ENCODE measurements around the gene HSF2. TPM values are rescaled to one million over a fixed set of nuclear protein-coding genes. Genes with fewer than 3 reads are reported as not detected.
"Not testable (repeated sequence)": the region's sequence is repeated elsewhere in the genome, so short reads cannot be mapped to it uniquely, and the experiment has no call there.

The HSF2 gene
- total RNA-seq, 1 experiment from 2014 or later: 12.3 TPM

DNA sequence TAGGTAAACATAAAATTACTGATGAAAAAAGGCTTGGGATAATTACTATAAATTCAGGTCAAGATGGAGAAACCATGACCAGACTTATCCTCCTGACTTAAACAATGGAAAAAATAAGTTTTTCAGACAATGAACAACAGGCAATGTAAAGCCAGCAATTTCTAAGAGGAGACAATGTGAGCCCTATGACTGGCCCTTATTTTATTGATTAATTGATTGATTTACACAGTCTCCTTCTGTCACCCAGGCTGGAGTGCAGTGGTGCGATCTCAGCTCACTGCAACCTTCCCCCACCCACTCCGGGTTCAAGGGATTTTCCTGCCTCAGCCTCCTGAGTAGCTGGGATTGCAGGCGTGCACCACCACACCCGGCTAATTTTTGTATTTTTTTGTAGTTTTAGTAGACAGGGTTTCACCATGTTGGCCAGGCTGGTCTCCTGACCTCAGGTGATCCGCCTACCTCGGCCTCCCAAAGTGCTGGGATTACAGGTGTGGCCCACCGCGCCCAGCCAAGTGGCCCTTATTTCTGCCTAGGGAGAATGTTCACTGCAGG is 60.5 kb downstream of the HSF2 start:
- DNase-seq; intact Hi-C loops (cut with micrococcal nuclease; ENCODE audit: unreplicated experiment); H3K27ac Mint-ChIP-seq (ENCODE audit: unreplicated experiment); POLR2A ChIA-PET; H3K4me3 Mint-ChIP-seq (ENCODE audit: unreplicated experiment); CTCF ChIA-PET; BruUV-seq (replicated peaks); H3K9me3 Mint-ChIP-seq (ENCODE audit: unreplicated experiment); H3K4me3 ChIP-seq (ENCODE audit: low read depth, low read length); H3K36me3 ChIP-seq (ENCODE audit: control insufficient read depth, insufficient read depth, low read length); H3K27me3 ChIP-seq (replicated peaks; ENCODE audit: control insufficient read depth, insufficient read depth, low read length); H3K9me3 ChIP-seq; H3K27me3 Mint-ChIP-seq (ENCODE audit: insufficient read depth, unreplicated experiment): not testable (repeated sequence)
- H3K36me3 Mint-ChIP-seq (ENCODE audit: insufficient read depth, unreplicated experiment): peaks cover 16% of the 10 kb centered on the region
- peaks cover 25% of the 10 kb centered on the region for H3K4me1 Mint-ChIP-seq (ENCODE audit: low read depth, unreplicated experiment)
- peaks cover 11% of the 10 kb centered on the region for H3K4me1 ChIP-seq

DNA sequence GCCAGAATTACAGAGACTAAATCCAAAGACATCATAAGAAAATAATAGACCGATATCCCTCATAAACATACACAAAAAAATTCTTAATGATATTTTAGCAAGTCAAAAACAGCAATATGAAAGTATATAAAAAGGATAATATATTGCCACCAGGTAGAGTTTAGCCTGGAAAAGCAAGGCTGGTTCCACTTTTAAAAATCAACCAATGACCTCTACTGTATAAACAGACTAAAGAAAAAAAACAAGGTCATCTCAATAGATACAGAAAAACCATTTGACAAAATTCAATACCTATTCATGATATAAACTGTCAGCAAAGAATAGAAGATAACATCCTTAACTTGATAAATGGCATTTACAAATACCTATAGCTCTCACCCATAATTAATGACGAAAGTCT is 62.4 kb downstream of the HSF2 start:
- Mint-ChIP-seq H3K27ac (ENCODE audit: unreplicated experiment) (no peak overlapping the region), H3K36me3 (ENCODE audit: insufficient read depth, unreplicated experiment) (peaks cover 13% of the 10 kb centered on the region), H3K27me3 (ENCODE audit: insufficient read depth, unreplicated experiment) (no peaks in the 10 kb centered on the region), H3K9me3 (ENCODE audit: unreplicated experiment) (peaks cover 8% of the 10 kb centered on the region), H3K4me3 (ENCODE audit: unreplicated experiment) (no peak overlapping the region), H3K4me1 (ENCODE audit: low read depth, unreplicated experiment) (peaks cover 25% of the 10 kb centered on the region)
- POLR2A ChIA-PET: no interaction called here
- no TSS peak for BruUV-seq (replicated peaks)
- Histone ChIP-seq H3K9me3 (no peaks in the 10 kb centered on the region), H3K4me1 (peaks cover 11% of the 10 kb centered on the region), H3K4me3 (ENCODE audit: low read depth, low read length) (no peak overlapping the region), H3K36me3 (ENCODE audit: control insufficient read depth, insufficient read depth, low read length) (no peaks in the 10 kb centered on the region), H3K27me3 (replicated peaks; ENCODE audit: control insufficient read depth, insufficient read depth, low read length) (no peaks in the 10 kb centered on the region)
- no peak for TF ChIP-seq CTCF (IDR thresholded peaks at IDR 0.05; ENCODE audit: insufficient read depth in 1 of 2, low read depth in 1 of 2, low read length in 1 of 2, severe bottlenecking in 1 of 2, unreplicated experiment in 1 of 2)
- no peak for DNase-seq
- intact Hi-C loops (cut with micrococcal nuclease; ENCODE audit: unreplicated experiment): no loop called here
- CTCF ChIA-PET: no interaction called here

- peak within 1 kb of the TSS; percentile 92 for H3K27ac Mint-ChIP-seq (ENCODE audit: unreplicated experiment)
- no peaks in the 10 kb centered on the region for H3K9me3 ChIP-seq
- H3K4me1 ChIP-seq: peaks cover 5% of the 10 kb centered on the region; the same call in 1 of the 2 replicates
- H3K36me3 Mint-ChIP-seq (ENCODE audit: insufficient read depth, unreplicated experiment): peaks cover 17% of the 10 kb centered on the region
- no peak for TF ChIP-seq CTCF (IDR thresholded peaks at IDR 0.05; ENCODE audit: insufficient read depth in 1 of 2, low read depth in 1 of 2, low read length in 1 of 2, severe bottlenecking in 1 of 2, unreplicated experiment in 1 of 2)
- H3K4me1 Mint-ChIP-seq (ENCODE audit: low read depth, unreplicated experiment): no peaks in the 10 kb centered on the region
- CTCF ChIA-PET: interaction anchor here (0.6 kb wide), 2 partner anchors 59 to 60 kb away, joined by 3 to 4 read pairs; no protein-coding TSS in a partner anchor
- no peaks in the 10 kb centered on the region for H3K9me3 Mint-ChIP-seq (ENCODE audit: unreplicated experiment)
- no peaks in the 10 kb centered on the region for H3K27me3 Mint-ChIP-seq (ENCODE audit: insufficient read depth, unreplicated experiment)
- peak; percentile 90 to 93 for DNase-seq
- peak within 1 kb of the TSS; percentile 92 for H3K4me3 ChIP-seq (ENCODE audit: low read depth, low read length)
- H3K4me3 Mint-ChIP-seq (ENCODE audit: unreplicated experiment): peak within 1 kb of the TSS; percentile 93
- intact Hi-C loops (cut with micrococcal nuclease; ENCODE audit: unreplicated experiment): loop anchor here (2.0 to 5.0 kb wide), 4 partner anchors 74 to 255 kb away; partner anchors contain the start of genes HSF2 and PKIB
- BruUV-seq (replicated peaks): TSS peak; percentile 58
- H3K36me3 ChIP-seq (ENCODE audit: control insufficient read depth, insufficient read depth, low read length): no peaks in the 10 kb centered on the region
- POLR2A ChIA-PET: no interaction called here
- H3K27me3 ChIP-seq (replicated peaks; ENCODE audit: control insufficient read depth, insufficient read depth, low read length): no peaks in the 10 kb centered on the region
Measured at GRCh38 chr6:122471107-122472021, 71.9 kb downstream of the HSF2 start, which contains the start of gene SERINC1. TSS of gene SERINC1 (minus strand) at chr6:122471807. CDS start at chr6:122471737, 70 bp downstream.

Measured in Caco-2 (cell line).